NCI-H1930 (cell line): ENCODE data around the gene MOV10L1.

Experiments used
- DNase-seq, 2 experiments: peaks; one replicate each; lab custom pipeline; 2025; lab: John Stamatoyannopoulos, UW

Gene MOV10L1

DNA sequence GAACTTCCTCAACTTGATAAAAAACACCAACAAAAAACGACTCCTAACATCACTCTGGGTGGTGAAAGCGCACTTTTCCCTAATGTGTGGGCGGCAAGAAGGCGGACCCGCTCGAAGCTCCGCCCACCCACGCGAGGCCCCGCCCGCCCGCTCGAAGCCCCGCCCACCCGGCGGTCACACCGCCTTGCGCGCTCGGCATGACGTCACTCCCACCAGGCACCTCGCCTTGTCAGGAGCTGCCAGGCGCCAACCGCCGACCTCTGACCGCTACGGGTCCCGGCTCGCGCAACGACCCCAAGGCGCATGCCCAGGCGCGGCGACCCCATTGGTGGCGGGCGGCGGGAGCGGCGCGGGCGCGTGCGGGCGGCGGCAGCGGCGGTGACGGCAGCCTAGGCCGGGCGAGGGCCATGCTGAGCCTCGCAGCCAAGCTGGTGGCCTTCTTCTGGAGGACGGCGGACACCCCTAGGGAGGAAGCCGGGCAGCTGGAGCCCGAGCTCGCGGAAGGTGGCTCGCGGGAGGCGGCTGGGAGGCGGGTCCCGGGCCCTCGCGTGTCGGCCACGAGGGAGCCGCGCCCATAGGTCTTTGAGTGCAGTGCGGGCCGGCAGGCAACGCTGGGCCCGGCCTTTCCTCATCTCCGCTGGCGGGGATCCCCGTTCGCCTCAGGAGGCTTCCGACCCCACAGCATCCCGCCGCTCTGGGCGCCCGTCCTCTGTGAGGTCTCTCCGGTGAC, at the start of gene MOV10L1:
TSS of gene MOV10L1 (plus strand) at position 325 of the 730 bp plus-strand sequence. CDS start at position 408, 83 bp downstream.
- DNase-seq = no peak

DNA sequence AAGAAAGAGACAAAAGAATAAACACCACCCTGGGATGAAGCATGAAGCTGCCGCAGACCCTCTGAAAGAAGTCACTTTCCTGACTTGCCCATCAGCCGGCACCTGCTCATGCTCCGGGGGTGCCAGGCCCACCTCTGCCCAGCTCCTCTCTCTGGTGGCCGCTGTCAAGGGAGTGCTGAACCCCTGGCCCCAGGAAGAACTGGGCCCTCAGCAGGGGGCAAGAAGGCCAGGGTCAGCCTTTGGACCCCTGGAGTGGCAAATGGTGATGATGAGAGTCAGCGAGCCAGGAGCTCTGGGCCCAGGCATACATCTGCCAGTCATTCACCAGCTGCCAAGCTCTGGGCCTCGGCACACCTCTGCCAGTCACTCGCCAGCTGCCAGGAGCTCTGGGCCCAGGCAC, 49.1 kb upstream of the MOV10L1 start:
- DNase-seq = no peak

DNA sequence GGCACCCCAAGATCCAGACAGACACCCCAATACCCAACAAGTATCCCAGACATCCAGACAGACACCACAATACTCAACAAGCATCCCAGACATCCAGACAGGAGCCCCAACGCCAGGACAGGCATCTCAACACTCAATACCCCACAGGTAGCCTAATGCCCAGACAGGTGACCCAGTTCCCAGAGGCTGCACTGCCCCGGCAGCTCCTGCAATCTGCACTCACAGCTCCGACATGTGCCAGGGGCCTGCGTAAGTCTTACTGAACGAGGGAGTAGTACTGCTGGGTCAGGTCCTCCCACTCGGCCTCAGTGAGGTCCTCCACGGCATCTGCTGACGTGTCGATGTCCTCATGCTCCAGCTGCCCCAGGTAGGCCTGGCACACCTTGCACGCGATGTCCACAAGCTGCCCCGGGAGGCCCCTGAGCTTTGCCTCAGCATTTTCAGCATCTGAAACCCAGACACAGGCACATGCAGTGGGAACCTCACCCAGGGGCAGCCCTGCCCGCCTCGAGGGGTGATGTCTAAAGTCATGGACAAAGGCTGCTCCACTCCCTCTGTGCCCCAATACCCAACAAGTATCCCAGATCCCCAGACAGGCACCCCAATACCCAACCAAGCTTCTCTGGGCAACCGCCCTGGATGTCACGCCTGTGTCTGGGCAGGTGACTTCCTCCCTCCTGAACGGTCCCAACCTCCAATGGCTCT, 48.3 kb upstream of the MOV10L1 start:
- DNase-seq = no peak

DNA sequence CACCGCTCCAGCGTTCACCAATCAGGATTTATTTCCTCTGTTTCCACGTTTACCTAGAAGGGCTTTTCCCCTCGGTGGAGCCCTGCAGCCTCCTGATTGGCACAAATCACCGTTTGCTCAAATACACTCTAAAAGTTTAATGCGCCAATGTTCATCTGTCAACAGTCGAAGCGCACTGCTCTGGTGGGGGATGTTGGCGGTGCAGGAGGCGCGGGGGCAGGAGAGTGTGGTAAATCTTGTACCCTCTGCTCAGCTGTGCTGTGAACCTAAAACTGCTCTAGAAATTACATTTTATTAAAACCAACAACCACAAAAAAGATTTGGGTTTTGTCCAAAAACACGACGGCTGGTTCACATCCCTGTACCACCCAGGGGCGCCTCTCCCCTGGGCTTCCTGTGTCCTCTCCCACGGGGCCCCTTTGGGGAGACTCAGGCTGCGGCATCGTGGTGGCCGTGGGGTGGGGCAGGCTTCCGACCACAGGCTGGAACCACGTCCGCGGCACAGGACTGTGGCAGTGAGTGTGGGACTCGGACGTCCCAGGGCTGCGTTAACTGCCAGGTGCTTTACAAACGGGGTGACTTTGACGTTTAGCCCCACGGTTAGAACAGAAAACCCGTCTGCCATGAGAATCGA, 45.2 kb upstream of the MOV10L1 start:
- DNase-seq = no peak

DNA sequence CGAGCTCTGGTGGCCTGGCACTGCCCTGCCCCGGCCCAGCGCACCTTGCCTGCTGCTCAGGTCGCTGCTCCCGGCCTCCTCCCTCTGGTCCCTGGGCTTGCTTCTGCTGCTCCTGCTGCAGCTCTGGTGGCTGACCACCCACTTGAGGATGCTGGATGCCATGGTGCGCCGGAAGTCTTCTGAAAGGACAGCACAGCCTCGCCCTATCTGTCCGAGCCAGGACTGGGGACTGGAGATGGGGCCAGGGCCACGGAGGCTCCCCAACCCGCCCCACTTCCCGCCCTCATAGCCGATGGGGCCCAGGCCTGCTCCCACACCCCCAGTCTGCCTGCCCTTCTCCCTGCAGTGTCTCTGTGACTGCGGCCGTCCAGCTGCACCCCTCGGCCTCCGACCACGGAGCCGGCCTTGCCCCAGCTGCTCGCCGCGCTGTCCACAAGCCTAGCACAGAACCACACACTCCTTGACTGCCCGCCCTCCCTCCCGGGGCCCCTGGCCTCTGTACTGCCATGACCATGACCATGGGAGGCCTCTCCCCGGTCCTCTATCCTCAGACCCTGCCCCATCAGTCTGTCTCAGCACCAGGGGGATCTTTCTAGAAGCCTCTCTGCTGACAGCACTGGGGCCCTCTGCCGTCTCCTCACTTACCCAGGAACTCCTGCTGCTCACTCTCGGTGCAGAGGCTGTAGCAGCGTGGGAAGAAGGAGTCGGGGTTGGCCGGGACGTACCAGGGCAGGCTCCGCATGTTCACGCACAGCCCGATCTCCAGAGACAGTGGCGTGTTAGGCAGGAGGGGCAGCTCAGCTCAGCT, 44.4 kb upstream of the MOV10L1 start:
- DNase-seq = no peak

DNA sequence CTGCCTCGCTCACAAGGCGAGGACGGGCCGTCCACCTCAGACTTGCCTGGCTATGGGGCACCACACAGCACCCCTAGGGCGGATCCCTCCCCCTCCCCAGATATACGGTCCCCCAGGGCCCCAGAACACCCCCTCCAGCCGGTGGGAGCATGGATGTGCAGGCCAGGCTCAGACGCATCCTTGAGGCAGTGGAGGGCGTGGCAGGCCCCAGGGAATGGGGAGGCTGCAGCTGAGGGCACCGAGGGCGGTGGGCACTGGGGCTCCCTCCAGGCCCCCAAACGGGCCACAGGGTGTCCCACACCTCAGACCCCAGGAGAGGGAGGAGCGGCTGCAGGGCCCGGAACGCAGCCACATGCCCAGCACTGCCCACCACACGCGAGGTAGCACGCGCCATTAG, 43.8 kb upstream of the MOV10L1 start:
- no peak for DNase-seq

DNA sequence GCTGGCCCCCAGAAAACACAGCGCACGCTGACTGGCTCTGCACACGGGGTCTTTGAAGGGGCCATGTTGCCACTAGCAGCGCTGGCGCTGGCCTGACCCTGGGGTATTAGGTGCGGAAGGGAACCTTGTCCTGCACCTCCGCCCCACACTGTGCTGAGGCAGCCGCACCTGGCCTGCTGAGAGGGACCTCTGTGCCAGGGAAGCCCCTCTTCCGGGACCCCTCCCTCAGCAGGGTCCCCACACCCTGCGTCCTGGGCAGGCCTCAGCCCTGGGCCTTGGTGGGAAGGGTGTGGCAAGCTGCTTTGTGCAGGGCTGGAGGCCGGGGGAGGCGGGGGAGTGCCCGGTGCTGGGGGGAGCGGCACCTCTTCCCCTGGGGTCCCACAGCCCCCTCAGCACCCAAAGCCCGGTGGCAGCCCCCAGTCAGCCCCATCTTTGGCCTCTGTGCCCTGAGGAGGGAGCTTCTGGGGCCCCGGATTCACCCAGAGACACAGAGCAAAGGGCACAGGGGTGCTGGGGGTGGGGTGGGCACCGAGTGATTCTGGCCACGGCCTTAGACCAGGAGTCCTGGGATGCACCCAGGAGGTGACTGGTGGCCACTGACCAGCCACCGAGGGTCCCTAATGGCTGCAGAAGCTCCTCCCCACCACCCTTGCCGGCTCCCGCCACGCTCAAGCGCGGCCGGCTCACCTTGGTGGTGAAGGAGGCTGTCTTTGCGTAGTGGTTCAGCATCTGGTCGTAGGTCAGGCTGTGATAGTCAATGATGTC, 43.1 kb upstream of the MOV10L1 start:
- no peak for DNase-seq

DNA sequence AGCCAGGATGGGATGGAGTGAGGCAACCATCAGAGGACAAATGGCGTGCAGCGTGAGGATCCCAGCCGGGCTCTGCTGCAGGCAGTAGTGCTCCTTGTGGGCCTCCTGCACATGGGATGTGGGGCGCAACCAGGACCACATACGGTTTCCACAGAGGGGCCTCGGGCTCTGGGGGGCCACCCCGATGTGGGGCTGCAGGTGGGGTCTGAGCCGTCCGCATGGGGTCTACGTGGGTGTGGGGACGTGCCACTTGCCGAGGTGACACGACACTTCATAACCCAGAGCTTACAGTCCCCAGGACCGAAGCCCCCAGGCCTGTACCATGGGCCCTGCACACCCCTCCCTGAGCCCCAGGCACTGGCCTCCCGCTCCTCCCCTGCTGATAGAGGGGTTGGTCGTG, 42.5 kb upstream of the MOV10L1 start:
- no peak for DNase-seq

DNA sequence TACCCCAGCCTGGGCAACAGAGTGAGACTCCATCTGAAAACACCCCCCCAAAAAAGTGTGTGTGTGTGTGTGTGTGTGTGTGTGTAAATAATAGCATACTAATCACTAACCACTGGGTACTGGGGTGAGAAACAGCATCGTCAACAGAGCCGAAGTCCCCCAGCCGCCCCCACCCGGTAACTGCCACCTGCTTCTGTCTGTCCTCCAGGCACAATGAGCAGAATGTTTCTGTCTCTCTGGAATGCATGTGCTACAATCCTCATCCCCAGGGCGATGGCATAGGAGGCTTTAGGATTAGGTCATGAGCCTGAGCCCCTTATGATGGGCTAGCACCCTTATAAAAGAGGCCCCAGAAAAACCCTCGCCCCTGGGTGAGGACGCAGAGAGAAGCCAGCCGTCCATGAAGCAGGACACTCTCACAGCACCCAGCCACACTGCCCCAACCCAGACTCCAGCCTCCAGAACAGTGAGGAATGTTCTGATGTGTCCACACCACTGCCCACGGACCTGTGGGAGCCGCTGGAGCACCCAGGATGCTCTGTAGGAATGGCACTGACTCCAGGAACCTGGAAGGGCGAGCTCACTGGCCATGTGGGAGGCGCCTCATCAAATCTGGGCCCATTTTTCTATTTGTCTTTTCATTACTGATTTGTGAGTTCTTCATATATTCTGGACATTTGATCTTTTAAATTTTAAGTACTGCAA, 41.6 kb upstream of the MOV10L1 start:
- DNase-seq = no peak

DNA sequence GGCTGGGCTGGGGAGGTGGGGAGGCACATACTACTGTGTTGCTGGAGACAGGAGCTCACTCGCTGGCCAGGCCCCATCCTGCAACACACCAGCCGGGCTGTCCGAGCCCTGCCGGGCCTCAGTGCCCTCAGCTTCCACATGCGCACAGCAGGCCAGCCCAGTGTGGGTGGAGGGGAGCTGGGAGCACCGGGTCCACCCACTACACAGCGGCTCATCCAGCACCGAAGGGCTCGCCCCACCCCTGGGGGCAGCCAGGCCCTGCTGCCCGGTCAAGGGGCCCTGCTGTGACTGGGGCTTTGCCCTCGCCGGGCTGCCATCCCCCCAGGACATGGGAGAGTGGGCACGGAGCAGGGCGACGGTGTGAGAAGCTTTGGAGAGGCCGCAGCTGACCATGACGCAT, 41.0 kb upstream of the MOV10L1 start:
- DNase-seq = no peak

DNA sequence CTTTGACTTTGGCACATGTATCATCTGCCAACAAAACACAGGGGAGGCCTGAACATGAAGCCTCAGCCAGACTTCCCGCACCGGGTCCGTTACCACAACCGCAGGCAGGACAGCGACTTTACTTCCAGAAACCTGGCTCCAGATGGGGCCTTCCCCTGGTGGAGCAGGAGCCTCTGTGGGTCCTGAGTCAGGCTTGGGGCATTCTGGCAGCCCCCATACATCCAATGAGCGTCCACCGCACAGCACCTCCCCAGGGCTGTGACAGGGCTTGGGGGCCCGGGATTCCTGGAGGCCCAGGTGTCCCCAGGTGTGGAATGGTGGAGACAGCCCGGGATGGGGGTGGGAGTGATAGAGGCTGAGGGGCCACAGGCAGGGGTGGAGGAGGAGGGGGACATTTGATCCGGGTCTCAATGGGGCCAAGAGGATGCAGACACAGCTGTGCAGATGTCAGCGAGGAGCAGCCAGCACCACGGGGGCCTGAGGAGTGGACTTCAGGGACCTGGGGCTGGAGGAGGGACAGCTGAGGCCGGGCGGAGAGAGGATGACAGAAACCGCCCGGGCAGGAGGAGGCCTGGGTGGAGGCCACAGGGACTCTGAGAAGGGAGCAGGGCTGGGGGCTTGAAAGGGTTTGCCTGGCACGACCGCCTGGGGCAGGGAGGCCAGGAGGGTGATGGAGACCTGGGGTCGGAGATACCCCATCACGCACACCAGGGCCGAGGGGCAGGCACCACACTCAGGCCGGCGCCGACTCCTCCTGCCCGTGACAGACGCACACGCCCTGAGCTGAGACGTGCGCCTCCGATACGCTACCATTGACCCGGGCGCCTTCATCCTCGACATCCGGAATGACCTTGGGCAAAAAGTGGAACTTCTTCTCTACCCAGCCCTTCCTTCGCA, 40.3 kb upstream of the MOV10L1 start:
- DNase-seq = no peak

DNA sequence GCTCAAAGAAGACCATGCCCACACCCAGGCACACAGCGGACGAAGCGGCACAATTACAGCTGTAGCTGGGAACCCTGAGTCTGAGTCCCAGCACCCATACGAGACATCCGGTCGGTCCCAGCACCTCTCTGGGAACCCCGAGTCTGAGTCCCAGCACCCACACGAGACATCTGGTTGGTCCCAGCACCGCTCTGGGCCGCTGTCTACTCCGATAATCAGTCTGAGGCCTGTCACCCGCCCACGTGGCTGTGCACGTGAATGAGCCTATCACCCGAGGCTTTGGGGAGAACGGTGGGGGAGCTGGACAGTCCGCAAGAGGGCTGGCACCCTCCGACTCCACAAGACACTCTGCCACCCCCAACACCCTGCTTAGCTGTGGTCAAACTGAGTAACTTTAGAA, 37.9 kb upstream of the MOV10L1 start:
- no peak for DNase-seq

DNA sequence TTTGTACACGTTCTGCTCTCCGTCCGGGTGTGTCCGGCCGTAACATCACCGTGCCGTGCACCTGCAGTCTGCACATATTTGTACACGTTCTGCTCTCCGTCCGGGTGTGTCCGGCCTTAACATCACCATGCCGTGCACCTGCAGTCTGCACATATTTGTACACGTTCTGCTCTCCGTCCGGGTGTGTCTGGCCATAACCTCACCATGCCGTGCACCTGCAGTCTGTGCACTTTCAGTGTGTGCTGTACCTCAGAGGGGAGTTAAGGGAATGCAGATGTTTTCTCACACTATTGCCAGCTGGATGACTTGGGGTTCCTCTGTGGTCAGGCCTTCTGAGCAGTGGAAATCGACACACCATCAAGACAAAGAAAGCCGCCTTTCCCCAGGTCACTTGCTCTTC, 35.9 kb upstream of the MOV10L1 start:
- no peak for DNase-seq

DNA sequence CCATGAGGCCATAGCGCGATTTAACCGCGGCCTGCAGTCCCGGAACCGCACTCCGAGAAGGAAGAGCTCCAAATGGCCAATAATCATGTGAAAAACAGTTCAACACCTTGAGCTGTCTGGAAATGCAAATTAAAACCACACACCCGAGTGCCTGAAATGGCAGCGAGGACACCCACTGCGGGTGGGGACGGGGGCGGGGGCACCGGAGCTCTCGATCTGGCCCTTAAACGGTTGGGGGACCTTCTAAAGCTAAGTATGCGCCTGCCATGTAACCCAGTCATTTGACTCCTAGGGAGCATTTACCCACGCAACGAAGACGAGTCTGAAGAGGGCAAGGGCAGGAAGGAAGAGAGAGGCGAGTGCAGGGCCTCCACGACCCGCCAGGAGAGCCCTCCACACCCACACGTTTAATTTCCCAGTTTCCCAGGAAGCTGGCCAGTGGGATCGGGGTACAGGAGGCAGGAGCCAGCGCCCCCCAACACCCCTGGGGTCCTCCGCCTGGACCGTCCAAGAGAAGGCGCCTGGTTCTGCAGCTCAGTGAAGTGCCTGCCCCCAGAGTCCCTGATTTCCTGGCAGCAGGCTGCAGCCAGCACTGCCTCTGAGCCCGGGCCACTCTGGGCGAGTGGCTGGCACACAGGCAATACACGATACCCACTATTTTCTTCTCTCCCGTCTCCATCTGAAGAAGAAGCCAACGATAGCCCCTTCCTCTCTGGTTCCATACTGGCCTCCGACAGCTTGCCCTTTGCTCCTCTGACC, 33.4 kb upstream of the MOV10L1 start:
- no peak for DNase-seq

DNA sequence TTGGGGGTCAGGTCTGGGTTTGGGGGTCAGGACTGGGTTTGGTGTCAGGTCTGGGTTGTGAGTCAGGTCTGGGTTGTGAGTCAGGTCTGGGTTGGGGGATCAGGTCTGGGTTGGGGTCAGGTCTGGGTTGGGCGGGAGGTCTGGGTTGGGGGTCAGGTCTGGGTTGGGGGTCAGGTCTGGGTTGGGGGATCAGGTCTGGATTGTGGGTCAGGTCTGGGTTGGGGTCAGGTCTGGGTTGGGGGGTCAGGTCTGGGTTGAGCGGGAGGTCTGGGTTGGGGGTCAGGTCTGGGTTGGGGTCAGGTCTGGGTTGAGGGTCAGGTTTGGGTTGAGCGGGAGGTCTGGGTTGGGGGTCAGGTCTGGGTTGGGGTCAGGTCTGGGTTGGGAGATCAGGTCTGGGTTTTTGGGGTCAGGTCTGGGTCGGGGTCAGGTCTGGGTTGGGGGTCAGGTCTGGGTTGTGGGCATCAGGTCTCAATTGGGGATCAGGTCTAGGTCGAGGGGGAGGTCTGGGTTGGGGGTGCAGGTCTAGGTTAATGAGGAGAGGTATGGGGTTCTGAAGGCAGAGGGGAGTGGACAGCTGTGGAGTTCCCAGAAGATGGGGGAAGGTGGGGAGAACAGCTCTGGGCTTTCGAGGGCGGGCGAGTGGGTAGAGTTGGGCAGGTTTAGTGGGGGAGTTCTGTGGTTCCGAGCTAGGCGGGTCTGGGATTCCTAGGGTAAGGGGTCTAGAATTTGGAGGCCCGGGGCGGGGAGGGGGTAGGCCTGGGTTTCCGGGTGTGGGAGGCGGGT, 32.3 kb upstream of the MOV10L1 start:
- no peak for DNase-seq

DNA sequence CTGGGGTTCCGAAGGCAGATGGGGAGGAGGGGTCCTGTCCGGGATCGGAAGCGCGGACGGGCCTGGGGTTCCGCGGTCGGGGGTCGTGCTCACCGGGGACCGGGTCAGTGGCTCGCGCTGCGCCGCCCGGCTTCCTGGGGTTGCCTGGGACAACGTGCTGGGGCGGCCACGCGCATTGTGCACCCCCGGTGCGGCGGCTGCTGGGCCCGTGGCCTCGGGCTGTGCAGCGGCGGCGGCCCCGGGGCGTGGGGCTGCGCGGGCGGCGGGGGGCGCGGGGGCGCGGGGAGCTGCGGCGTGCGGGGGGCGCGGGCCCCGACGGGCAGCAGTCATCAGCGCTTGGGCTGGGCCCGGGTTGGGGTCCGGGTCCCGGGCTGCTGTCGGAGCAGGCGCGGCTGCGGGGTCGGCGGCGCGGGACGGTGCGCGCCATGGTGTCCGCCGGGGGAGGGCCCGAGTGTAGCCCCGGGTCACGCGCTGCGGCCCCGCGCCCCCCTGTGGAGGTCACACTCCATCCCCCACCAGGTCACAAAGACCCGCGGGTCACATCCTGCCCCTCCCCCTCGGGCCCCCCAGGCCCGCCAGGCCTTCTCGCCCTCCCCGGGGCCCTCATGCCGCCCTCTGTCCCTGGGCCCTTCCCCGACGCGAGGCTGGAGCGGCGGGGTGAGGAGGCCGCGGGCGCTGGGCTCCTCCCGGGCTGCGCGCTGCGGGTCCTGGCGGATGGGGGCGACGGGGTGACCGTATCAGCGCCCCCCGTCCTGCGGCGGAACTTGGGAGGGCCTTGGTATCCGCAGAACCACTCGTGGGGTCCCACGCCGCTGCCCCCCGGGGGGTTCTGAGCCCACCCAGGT, 31.5 kb upstream of the MOV10L1 start, which contains the start of gene TTLL8:
TSS of gene TTLL8 (minus strand) at position 238 of the 845 bp plus-strand sequence.
- DNase-seq = no peak
